Activated CD4-positive, alpha-beta T cell treated with anti-CD3 and anti-CD28 coated beads, Interleukin-2, amount 10 ng/mL, durations not matched to agents 24 days and 14 days (primary cell): ENCODE results near the gene CD81. TPM values are rescaled to one million over a fixed set of nuclear protein-coding genes. Genes with fewer than 3 reads are reported as not detected.

Source experiments
- DNase-seq: peaks from one replicate; pipeline ENCODE4 v3.0.0; 2022
- H3K27ac Mint-ChIP-seq: one replicate; pipeline ENCODE4 v1.8.0; 2022; ENCODE audit warnings: mild to moderate bottlenecking, mixed read lengths
- H3K27me3 Mint-ChIP-seq: one replicate; pipeline ENCODE4 v1.8.0; 2022; ENCODE audit warnings: mixed read lengths
- H3K36me3 Mint-ChIP-seq: one replicate; pipeline ENCODE4 v1.8.0; 2022; ENCODE audit warnings: low read depth, mild to moderate bottlenecking, mixed read lengths
- H3K4me1 Mint-ChIP-seq: one replicate; pipeline ENCODE4 v1.8.0; 2021; ENCODE audit warnings: mixed read lengths
- H3K4me3 Mint-ChIP-seq: one replicate; pipeline ENCODE4 v1.8.0; 2022; ENCODE audit warnings: mild to moderate bottlenecking, moderate library complexity, mixed read lengths
- H3K9me3 Mint-ChIP-seq: one replicate; pipeline ENCODE4 v1.8.0; 2021; ENCODE audit warnings: mixed read lengths
- intact Hi-C: fragments of 100-400 bp; cut with micrococcal nuclease; formaldehyde crosslinking; loops from one replicate; pipeline ENCODE4 v1.15.1; 2023
- total RNA-seq: library from RNA; stranded (reverse); gene quantifications from 2 replicates; pipeline ENCODE4 v1.2.3, GENCODE V29; 2022

The CD81 gene
- total RNA-seq, 1 donor from 2014 or later = 225 TPM

DNA sequence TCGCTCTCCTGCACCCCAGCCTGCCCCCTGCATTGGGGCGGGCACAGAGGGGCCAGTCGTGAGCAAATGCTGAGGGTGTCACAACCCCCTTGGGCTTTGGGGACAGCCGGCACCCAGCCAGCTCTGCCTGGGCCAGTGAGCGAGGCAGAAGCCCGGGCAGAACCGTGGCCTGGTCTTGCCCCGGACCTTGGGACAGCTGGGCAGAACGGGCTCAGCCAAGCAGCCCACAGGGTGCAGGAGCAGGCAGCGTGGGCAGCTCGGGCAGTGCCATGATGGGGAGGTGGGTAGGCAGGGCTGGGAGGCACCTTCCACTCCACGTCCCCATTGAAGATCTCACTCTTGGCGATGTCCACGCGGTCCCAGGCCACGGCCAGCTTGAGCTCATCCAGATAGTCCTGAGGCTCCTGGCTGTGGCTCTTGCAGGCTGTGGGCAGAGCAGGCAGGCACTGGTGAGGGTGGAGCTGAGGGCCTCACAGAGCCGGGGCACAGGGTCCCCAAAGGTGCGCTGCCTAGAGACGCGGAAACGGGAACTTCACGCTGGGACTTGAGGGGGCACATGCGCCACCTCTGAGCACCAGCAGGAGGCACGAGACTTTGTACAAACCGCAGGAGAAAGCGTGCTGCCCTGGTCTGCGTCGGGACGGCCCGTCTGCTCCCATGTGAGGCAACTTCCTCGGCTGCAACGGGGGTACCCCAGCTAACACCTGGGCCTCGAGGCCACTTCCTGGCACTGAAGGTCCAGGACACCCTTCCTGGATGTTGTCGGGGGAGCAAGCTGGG is 38.7 kb downstream of the CD81 start:
- Mint-ChIP-seq H3K36me3 (no peaks in the 10 kb centered on the region), H3K9me3 (no peaks in the 10 kb centered on the region), H3K4me3 (no peak overlapping the region), H3K4me1 (no peaks in the 10 kb centered on the region), H3K27ac (no peak overlapping the region), H3K27me3 (no peaks in the 10 kb centered on the region)
- DNase-seq = no peak
- intact Hi-C loops = no loop called here

GRCh38 chr11:2416765-2417164 is 39.7 kb downstream of the CD81 start:
- DNase-seq = no peak
- Mint-ChIP-seq H3K4me1 (no peaks in the 10 kb centered on the region), H3K9me3 (no peaks in the 10 kb centered on the region), H3K27ac (no peak overlapping the region), H3K27me3 (no peaks in the 10 kb centered on the region), H3K36me3 (no peaks in the 10 kb centered on the region), H3K4me3 (no peak overlapping the region)
- intact Hi-C loops = no loop called here

GRCh38 chr11:2417856-2418692 is 41.0 kb downstream of the CD81 start:
- no peaks in the 10 kb centered on the region for H3K36me3 Mint-ChIP-seq
- intact Hi-C loops = no loop called here
- H3K4me3 Mint-ChIP-seq = no peak overlapping the region
- no peaks in the 10 kb centered on the region for H3K27me3 Mint-ChIP-seq
- DNase-seq = no peak
- H3K27ac Mint-ChIP-seq = no peak overlapping the region
- H3K9me3 Mint-ChIP-seq = no peaks in the 10 kb centered on the region
- H3K4me1 Mint-ChIP-seq = no peaks in the 10 kb centered on the region

DNA sequence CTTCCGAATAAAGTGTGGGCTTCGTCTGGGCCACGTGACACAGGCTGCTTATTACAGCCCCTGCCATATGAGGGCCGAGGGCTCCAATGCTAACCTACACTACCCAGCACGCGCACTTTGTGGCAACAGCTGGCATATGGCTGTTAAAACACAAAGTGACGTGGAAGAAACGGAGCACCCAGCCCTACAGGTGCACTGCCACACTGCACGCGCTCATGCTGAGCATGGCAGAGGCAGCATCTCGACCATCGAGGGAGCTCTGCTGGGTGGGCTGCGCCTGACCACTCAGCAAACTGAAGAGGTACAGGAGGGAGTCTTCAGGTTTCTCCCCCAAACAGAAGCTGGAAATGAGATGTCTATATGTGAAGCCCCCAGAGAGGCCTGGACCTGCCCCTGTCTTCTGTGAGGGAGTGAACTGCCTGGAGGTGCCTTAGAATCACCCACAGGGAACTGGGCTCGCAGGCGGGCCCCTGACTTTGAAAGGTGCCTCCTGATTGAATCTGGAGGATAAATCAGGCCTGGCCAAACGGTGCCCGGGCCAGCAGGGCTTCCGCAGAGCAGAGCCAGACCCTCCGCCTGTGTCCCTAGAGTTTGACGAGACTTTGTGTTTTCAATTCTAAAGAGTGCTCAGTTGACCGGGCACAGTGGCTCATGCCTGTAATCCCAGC is 41.7 kb downstream of the CD81 start:
- no peaks in the 10 kb centered on the region for H3K9me3 Mint-ChIP-seq
- H3K4me1 Mint-ChIP-seq = no peaks in the 10 kb centered on the region
- H3K4me3 Mint-ChIP-seq = no peak overlapping the region
- no peak overlapping the region for H3K27ac Mint-ChIP-seq
- intact Hi-C loops = no loop called here
- DNase-seq = no peak
- H3K36me3 Mint-ChIP-seq = no peaks in the 10 kb centered on the region
- no peaks in the 10 kb centered on the region for H3K27me3 Mint-ChIP-seq

GRCh38 chr11:2419638-2420501 is 42.8 kb downstream of the CD81 start:
- peak; percentile 89 for DNase-seq
- Mint-ChIP-seq H3K4me1 (no peaks in the 10 kb centered on the region), H3K9me3 (no peaks in the 10 kb centered on the region), H3K27me3 (no peaks in the 10 kb centered on the region), H3K4me3 (no peak overlapping the region), H3K36me3 (no peaks in the 10 kb centered on the region), H3K27ac (no peak overlapping the region)
- intact Hi-C loops = loop anchor here (1.0 kb wide), 3 partner anchors 20 to 223 kb away; partner anchors contain the start of gene TSSC4

GRCh38 chr11:2420502-2421225 is 43.6 kb downstream of the CD81 start:
- intact Hi-C loops = loop anchor here (1.0 kb wide), 3 partner anchors 20 to 223 kb away; partner anchors contain the start of gene TSSC4
- Mint-ChIP-seq H3K36me3 (no peaks in the 10 kb centered on the region), H3K4me1 (no peaks in the 10 kb centered on the region), H3K27me3 (no peaks in the 10 kb centered on the region), H3K9me3 (no peaks in the 10 kb centered on the region), H3K4me3 (no peak overlapping the region), H3K27ac (no peak overlapping the region)
- DNase-seq = peak; percentile 91

GRCh38 chr11:2421226-2421994 is 44.3 kb downstream of the CD81 start:
- no peak overlapping the region for H3K4me3 Mint-ChIP-seq
- no peaks in the 10 kb centered on the region for H3K9me3 Mint-ChIP-seq
- H3K36me3 Mint-ChIP-seq = no peaks in the 10 kb centered on the region
- H3K27me3 Mint-ChIP-seq = no peaks in the 10 kb centered on the region
- DNase-seq = no peak
- H3K27ac Mint-ChIP-seq = no peak overlapping the region
- intact Hi-C loops = no loop called here
- no peaks in the 10 kb centered on the region for H3K4me1 Mint-ChIP-seq

GRCh38 chr11:2421996-2422395 is 44.9 kb downstream of the CD81 start:
- no peaks in the 10 kb centered on the region for H3K4me1 Mint-ChIP-seq
- no peak for DNase-seq
- H3K27ac Mint-ChIP-seq = no peak overlapping the region
- H3K36me3 Mint-ChIP-seq = no peaks in the 10 kb centered on the region
- intact Hi-C loops = no loop called here
- no peaks in the 10 kb centered on the region for H3K27me3 Mint-ChIP-seq
- no peaks in the 10 kb centered on the region for H3K9me3 Mint-ChIP-seq
- H3K4me3 Mint-ChIP-seq = no peak overlapping the region

- Mint-ChIP-seq H3K36me3 (no peaks in the 10 kb centered on the region), H3K4me1 (no peaks in the 10 kb centered on the region), H3K4me3 (no peak overlapping the region), H3K27me3 (no peaks in the 10 kb centered on the region), H3K9me3 (no peaks in the 10 kb centered on the region), H3K27ac (no peak overlapping the region)
- DNase-seq = no peak
- intact Hi-C loops = no loop called here
Measured at GRCh38 chr11:2422461-2423156, 45.5 kb downstream of the CD81 start.

- Mint-ChIP-seq H3K27ac (no peak overlapping the region), H3K27me3 (no peaks in the 10 kb centered on the region), H3K4me3 (no peak overlapping the region), H3K4me1 (no peaks in the 10 kb centered on the region), H3K36me3 (no peaks in the 10 kb centered on the region), H3K9me3 (no peaks in the 10 kb centered on the region)
- intact Hi-C loops = no loop called here
- no peak for DNase-seq
Measured at GRCh38 chr11:2423157-2424025, 46.3 kb downstream of the CD81 start.

DNA sequence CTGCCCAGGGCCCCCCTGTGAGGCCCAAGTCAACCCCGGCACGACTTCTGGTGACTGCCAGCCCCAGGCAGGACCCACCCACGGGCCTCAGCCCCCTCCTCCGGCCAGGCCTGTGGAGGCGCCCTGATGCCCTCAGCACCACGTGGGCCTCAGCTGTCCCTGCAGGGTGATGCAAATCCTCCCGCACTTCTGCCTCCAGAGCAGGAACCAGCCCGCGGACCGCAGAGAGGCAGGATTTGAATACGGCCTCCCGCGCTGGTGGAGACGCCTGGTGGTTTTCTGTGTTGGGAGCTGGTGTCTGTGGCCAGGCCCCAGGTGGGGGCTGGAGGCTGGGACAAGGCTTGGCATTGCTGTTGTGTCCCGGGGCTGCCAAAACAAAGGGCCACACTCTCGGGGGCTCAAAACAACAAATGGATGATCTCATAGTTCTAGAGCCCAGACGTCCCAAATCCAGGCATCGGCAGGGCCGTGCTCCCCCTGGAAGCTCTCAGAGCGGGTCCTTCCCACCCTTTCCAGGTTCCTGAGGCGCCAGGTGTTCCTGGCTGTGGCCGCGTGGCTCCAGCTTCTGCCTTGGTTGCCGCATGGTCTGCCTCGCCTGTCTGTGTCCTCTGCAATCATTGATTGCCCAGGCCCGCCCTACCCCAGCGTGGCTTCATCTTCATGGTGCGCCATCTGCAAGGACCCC is 47.8 kb downstream of the CD81 start:
- intact Hi-C loops = no loop called here
- Mint-ChIP-seq H3K9me3 (no peaks in the 10 kb centered on the region), H3K36me3 (no peaks in the 10 kb centered on the region), H3K4me3 (no peak overlapping the region), H3K4me1 (no peaks in the 10 kb centered on the region), H3K27me3 (no peaks in the 10 kb centered on the region), H3K27ac (no peak overlapping the region)
- no peak for DNase-seq
